DOHH2 (cell line): Measurements from ENCODE around the gene ULBP2.

Experiments
- EZH2phosphoT487 ChIP-seq: fragments of 200-600 bp; sonication (generic); IDR thresholded peaks from 2 replicates; pipeline ENCODE4 v1.6.1; 2017; ENCODE audit warnings: borderline replicate concordance, mild to moderate bottlenecking, antibody characterized with exemption, low read length, moderate library complexity, mixed read lengths
- TF ChIP-seq, protein P1 (sequence below): fragments of 200-600 bp; sonication (generic); IDR thresholded peaks from one replicate; pipeline ENCODE4 v1.5.1; 2014; ENCODE audit warnings: antibody characterized with exemption, mild to moderate bottlenecking, low read depth, low read length; ENCODE audit not compliant: poor library complexity, severe bottlenecking

DNA sequence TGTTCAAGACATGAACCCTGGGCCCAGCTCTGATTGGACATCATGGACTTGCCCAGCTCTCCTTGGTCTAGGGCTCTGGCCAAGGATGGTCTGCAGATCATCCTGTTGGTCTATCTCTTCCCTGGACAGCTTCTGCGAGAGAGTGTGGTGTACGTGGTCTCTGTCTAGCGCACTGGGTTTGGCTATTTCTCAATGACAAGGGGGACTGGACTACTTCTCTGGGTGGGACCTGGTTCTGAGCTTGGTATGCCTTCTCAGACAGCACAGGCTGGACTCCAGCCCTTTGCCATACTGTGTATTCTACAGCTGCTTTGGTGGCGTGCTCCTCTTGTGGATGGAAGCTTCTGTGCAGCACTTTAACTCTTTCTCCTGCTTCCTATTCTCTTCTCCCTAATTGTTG lies 35.4 kb upstream of the ULBP2 start:
- TF ChIP-seq, protein P1, sequence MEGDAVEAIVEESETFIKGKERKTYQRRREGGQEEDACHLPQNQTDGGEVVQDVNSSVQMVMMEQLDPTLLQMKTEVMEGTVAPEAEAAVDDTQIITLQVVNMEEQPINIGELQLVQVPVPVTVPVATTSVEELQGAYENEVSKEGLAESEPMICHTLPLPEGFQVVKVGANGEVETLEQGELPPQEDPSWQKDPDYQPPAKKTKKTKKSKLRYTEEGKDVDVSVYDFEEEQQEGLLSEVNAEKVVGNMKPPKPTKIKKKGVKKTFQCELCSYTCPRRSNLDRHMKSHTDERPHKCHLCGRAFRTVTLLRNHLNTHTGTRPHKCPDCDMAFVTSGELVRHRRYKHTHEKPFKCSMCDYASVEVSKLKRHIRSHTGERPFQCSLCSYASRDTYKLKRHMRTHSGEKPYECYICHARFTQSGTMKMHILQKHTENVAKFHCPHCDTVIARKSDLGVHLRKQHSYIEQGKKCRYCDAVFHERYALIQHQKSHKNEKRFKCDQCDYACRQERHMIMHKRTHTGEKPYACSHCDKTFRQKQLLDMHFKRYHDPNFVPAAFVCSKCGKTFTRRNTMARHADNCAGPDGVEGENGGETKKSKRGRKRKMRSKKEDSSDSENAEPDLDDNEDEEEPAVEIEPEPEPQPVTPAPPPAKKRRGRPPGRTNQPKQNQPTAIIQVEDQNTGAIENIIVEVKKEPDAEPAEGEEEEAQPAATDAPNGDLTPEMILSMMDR, result no peak
- TF ChIP-seq EZH2phosphoT487, result no peak
